Measurements from ENCODE around the gene DUSP23. TPM values are rescaled to one million over a fixed set of nuclear protein-coding genes. Genes with fewer than 3 reads are reported as not detected.

DUSP23 gene
- total RNA-seq, result 6.8 and 9.8 TPM in 2 replicates

DNA sequence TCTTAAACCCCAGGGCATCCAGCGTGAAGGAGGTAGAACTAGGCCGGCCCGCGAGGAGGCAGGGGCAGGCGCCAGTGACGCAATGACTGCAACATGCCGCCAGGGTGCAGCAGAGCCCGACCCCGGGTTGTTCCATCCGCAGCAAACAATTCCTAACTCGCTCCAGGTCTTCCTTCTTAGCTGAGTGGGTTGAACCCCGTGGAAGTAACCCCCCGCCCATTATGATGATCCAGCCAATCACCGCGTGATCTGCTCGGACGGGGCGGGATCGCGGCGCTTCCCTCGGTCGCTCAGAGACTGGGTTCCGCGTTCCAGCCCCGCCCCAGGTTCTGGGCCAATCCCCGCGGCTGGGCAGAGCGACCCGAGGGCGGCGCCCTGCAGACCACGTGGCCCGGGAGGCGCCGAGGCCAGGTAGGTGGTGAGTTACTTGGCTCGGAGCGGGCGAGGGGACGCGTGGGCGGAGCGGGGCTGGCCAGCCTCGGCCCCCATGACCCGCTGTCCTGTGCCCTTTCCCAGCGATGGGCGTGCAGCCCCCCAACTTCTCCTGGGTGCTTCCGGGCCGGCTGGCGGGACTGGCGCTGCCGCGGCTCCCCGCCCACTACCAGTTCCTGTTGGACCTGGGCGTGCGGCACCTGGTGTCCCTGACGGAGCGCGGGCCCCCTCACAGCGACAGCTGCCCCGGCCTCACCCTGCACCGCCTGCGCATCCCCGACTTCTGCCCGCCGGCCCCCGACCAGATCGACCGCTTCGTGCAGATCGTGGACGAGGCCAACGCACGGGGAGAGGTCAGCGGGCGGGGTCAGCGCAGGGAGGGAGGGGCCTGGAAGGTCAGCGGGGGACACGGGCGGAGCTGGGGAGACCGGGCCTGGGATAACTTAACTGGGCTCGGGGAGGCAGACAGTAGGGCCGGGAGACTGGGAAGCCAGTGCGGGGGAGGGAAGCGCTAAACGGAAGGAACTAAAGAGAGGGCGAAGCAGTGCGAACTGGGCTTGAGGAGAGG, at the start of gene DUSP23:
Gene DUSP23, plus strand, starts transcription at position 380 of the 1,000 bp plus-strand sequence. Its CDS starts 139 bp downstream, at position 519.

GRCh38 chr1:159802111-159802510, 21.3 kb downstream of the DUSP23 start, which contains the start of gene FCRL6:
TSS of gene FCRL6 (plus strand) at chr1:159802360. CDS start at chr1:159802425, 65 bp downstream.

GRCh38 chr1:159826441-159827101, 45.8 kb downstream of the DUSP23 start, which contains the start of gene SLAMF8:
TSS of gene SLAMF8 (plus strand) at chr1:159826873. CDS start at chr1:159826899, 26 bp downstream.

Other genes starting within 250 kb of the DUSP23 start
- not detected in 2 replicates for gene OR10J5, start 245.0 kb upstream of the DUSP23 start, total RNA-seq
- gene APCS, start 193.1 kb upstream of the DUSP23 start, total RNA-seq, result not detected in 2 replicates
- gene CRP, start 66.4 kb upstream of the DUSP23 start, total RNA-seq, result not detected in 2 replicates
- not detected in 2 replicates for gene FCRL6, start 21.4 kb downstream of the DUSP23 start, total RNA-seq
- gene SLAMF8, start 45.9 kb downstream of the DUSP23 start, total RNA-seq, result 0.11 TPM in 1 of 2 replicates, not detected in the other
- not detected in 2 replicates for gene VSIG8, start 81.7 kb downstream of the DUSP23 start, total RNA-seq
- gene CFAP45, start 119.2 kb downstream of the DUSP23 start, total RNA-seq, result 0.65 and 1.1 TPM in 2 replicates
- gene TAGLN2, start 144.5 kb downstream of the DUSP23 start, total RNA-seq, result 261 and 286 TPM in 2 replicates
- gene IGSF9, start 164.7 kb downstream of the DUSP23 start, total RNA-seq, result not detected in 2 replicates
- 0.65 and 0.86 TPM in 2 replicates for gene SLAMF9, start 173.3 kb downstream of the DUSP23 start, total RNA-seq